Adipose tissue (tissue), 3 donors: ENCODE measurements around the gene ARHGEF39. TPM values are rescaled to one million over a fixed set of nuclear protein-coding genes. Genes with fewer than 3 reads are reported as not detected.

Source experiments
- H3K27ac ChIP-seq: one replicate; pipeline ENCODE4 v1.5.1; 2013; ENCODE audit warnings: low read depth, low read length
- WGBS, 3 donors: extraction: QIAGEN DNeasy Blood & Tissue Kit; methylation state at CpG; one replicate each; pipeline ENCODE4 v1.1.7; 2013; 5-methylcytosine and 5-hydroxymethylcytosine counted together
- polyA plus RNA-seq, 3 donors: library from polyadenylated mRNA; stranded (reverse); fragments of 200-250 nt; gene quantifications; one replicate each; pipeline ENCODE4 v1.2.3, GENCODE V29; 2013
- donor health status: healthy with polysubstance abuse.
- donor health status: Bipolar disorder and iron deficiency.
- donor health status: healthy.

ARHGEF39 gene
- polyA plus RNA-seq, 3 donors: 0.22 to 0.82 (median 0.66) TPM

DNA sequence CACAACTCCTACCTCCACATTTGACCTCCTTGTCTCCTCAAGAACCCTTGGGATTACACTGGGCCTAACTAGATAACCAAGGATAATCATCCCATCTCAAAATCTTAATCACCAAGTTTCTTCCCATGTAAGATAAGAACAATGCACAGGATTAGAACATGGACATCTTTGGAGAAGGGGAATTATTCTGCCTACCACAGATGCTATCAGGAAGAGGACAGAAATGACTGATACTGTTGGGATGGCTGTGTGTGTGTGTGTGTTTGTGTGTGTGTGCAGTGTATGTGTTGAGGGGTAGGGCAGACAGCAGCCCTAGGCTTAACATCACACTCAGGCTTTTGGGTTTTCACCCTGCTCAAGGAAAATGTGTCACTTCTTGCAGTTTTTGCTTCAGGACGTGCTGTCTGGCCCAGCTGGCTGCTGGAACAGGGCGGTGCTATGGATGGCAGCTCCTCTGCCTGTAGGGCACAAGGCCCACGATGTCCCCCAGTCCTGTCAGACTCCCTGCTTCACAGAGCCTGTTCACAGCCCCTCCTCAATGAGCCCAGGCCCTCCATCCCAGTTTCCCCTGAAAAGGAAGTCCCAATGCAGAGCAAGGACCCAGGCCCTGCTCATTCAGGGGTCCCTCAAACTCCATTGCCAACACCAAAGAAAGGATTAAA, 16.5 kb upstream of the ARHGEF39 start:
- no peak overlapping the region for H3K27ac ChIP-seq
- WGBS, 3 donors: 68 to 82% (median 81%) methylated on average over 3 of the region's 3 CpGs

GRCh38 chr9:35680331-35681105, 15.5 kb upstream of the ARHGEF39 start:
- no peak overlapping the region for H3K27ac ChIP-seq
- 55 to 66% (median 62%) methylated on average over 15 of the region's 15 CpGs for WGBS, 3 donors

DNA sequence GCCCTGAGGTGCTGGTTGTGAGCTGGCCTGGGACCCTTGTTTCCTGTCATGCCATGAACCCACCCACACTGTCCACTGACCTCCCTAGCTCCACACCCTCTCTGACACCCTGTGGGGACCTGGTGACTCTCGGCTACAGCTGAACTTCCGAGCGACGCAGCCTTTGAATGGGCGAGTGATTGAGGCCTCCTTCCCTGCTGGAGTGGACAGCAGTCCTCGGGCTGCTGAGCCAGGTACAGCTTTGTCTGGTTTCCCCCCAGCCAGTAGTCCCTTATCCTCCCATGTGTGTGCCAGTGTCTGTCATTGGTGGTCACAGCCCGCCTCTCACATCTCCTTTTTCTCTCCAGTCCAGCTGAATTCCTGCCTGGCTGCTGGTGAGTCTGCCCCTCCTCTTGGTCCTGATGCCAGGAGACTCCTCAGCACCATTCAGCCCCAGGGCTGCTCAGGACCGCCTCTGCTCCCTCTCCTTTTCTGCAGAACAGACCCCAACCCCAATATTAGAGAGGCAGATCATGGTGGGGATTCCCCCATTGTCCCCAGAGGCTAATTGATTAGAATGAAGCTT, 14.9 kb upstream of the ARHGEF39 start:
- H3K27ac ChIP-seq: no peak overlapping the region
- WGBS, 3 donors: 90 to 96% (median 92%) methylated on average over 8 of the region's 8 CpGs

DNA sequence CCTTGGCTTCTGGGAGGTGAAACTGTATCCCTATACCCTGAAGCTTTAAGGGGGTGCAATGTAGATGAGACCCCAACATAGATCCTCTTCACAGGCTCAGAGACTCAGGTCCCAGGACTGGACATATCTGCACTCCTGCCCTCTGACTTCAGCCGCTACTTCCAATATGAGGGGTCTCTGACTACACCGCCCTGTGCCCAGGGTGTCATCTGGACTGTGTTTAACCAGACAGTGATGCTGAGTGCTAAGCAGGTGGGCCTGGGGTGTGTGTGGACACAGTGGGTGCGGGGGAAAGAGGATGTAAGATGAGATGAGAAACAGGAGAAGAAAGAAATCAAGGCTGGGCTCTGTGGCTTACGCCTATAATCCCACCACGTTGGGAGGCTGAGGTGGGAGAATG, 14.1 kb upstream of the ARHGEF39 start:
- WGBS, 3 donors: 91 to 93% (median 93%) methylated on average over 5 of the region's 5 CpGs
- no peak overlapping the region for H3K27ac ChIP-seq

GRCh38 chr9:35675732-35676392, 10.9 kb upstream of the ARHGEF39 start:
- H3K27ac ChIP-seq: no peak overlapping the region
- whole genome bisulfite sequencing, 3 donors: 6 to 7% (median 7%) methylated on average over 51 of the region's 51 CpGs

- 44 to 69% (median 45%) methylated on average over 13 of the region's 13 CpGs for WGBS, 3 donors
Observed at GRCh38 chr9:35675204-35675603, 10.2 kb upstream of the ARHGEF39 start.

GRCh38 chr9:35674025-35674361, 9.0 kb upstream of the ARHGEF39 start:
- no peak overlapping the region for H3K27ac ChIP-seq
- 64 to 78% (median 77%) methylated on average over 3 of the region's 3 CpGs for WGBS, 3 donors

More at GRCh38 chr9:35675204-35675603, 10.2 kb upstream of the ARHGEF39 start:
- no peak overlapping the region for H3K27ac ChIP-seq

GRCh38 chr9:35673132-35674024, 8.4 kb upstream of the ARHGEF39 start, which contains the start of gene CA9:
Gene CA9 (plus strand): TSS chr9:35673928. CDS start chr9:35673960, 32 bp downstream.
- 18 to 70% (median 60%) methylated on average over 10 of the region's 10 CpGs for whole genome bisulfite sequencing, 3 donors
- no peak within 1 kb of the TSS for H3K27ac ChIP-seq

DNA sequence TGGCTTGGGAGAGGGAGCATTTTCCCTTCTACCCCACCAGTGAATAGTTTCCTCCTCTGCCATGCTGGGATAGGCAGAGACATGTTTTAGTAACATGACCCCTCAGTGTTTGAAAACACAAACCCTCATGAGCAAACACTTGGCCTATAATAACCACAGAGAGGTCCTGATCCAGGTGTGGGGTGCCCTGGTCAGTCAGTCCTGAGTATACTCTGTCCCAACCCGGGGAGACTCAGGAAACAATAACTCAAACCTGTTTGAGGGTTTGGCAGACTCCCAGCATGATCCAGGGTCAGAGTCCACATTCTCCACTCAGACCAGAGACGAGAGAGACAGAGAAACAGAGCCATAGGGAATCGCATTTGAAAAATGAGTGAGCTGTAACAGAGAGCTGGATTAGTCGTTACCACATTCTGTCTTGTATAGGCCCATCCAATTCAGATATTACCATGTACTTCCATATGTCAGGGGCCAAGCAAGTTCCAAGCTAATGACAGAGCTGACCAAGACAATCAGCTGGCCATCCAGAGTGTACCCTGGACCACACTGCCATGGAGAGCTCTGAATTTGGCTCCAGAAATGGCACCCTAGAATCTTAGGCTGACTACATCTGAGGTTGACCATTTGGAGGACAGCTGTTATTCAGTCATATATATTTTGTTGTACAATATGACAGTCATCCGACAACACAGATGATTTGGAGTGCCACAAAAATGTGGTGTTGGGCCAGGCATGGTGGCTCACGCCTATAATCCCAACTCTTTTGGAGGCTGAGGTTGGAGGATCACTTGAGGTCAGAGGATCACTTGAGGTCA, 4.5 kb upstream of the ARHGEF39 start:
- 46 to 69% (median 65%) methylated on average over 6 of the region's 6 CpGs for WGBS, 3 donors
- H3K27ac ChIP-seq: no peak overlapping the region

DNA sequence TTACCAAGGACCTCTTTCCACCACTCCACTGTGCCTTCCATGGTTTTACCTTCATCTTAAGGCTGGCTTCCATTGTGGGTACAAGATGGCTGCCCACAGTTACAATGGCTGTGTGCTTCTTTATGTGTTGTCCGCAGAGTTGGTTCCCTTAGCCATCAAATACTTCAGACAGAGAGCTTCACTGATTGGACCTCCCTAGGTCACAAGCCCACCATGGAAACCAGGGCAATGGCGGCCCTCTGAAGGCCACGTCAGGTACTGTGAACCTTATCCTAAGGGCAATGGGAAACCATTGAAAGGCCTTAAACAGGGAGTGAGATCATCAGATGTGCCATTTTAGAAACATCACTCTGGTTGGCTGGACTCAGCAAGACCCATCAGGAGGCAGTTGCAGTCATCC, 2.9 kb upstream of the ARHGEF39 start:
- H3K27ac ChIP-seq: no peak overlapping the region
- 95 to 97% (median 97%) methylated on average over 3 of the region's 3 CpGs for WGBS, 3 donors

DNA sequence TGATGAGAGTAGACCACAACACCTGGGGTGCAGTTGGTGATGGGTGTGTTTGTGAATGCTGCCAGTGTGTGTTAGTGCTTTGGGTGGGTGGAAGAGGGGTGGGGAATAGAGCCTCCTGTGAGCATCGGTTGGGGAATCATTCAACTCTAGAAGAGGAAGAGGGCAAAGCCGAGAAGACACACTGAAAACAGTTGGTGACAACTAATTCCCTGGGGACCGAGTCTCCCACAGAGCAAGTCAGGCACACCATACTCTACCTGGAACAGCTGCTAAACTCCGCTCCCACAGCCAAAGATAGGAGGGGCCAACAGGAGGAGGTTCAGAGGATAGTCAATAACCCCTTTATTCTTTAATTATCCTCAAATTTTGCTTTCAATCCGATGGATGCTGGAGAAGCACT, 1.6 kb upstream of the ARHGEF39 start:
- 87 to 92% (median 89%) methylated on average over 5 of the region's 5 CpGs for whole genome bisulfite sequencing, 3 donors
- H3K27ac ChIP-seq: no peak overlapping the region

DNA sequence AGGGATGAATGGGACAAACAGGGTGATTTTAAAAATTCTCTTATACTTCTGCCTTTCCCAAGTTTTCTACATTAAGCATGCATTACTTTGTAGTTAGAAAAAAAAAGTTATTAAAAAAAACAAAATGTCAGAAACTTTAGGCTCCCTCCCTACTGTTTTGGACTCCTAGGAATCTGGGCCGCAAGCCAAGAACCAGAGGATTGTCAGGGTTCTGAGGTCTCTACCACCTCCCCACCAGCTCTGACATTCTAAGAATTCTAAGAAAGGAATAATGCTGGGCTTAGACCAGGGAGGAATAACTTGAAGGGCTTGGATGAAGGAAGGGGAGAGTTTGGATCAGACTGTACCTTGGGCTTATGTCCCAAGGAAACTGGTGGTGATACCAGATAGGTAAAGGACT, 1.1 kb upstream of the ARHGEF39 start:
- WGBS, 3 donors: 55 to 88% (median 72%) methylated on average over 1 of the region's 1 CpG
- H3K27ac ChIP-seq: no peak overlapping the region

GRCh38 chr9:35665471-35665818, 450 bp upstream of the ARHGEF39 start:
- H3K27ac ChIP-seq: no peak overlapping the region

GRCh38 chr9:35662437-35662836, 2.6 kb downstream of the ARHGEF39 start:
- WGBS, 3 donors: 82 to 89% (median 86%) methylated on average over 7 of the region's 7 CpGs
- no peak overlapping the region for H3K27ac ChIP-seq

More at GRCh38 chr9:35665471-35665818, 450 bp upstream of the ARHGEF39 start:
- WGBS, 3 donors: 19 to 33% (median 27%) methylated on average over 5 of the region's 5 CpGs

- 67 to 69% (median 68%) methylated on average over 3 of the region's 3 CpGs for WGBS, 3 donors
Observed at GRCh38 chr9:35661756-35662350, 3.1 kb downstream of the ARHGEF39 start.

DNA sequence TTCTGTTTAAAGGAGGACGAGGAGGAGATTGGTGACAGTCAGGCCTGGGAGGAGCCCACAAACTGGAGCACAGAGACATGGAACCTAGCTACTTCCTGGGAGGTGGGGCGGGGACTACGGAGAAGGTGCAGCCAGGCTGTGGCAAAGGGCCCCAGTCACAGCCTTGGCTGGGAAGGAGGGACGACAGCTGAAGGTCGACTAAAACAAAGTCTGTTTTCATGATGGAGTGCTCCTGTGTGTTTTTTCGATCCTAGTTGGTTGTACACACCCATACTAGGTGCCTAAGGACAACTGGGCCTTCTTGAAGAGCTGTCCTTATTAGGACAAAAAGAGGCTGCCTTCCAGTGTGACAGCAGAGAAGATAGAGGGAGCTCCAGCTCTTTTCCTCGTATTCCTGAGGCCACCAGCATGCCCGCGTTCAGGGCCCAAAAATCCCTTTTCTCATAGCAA, 4.0 kb downstream of the ARHGEF39 start:
- no peak overlapping the region for H3K27ac ChIP-seq
- 17 to 64% (median 53%) methylated on average over 9 of the region's 9 CpGs for WGBS, 3 donors

More at GRCh38 chr9:35661756-35662350, 3.1 kb downstream of the ARHGEF39 start:
- no peak overlapping the region for H3K27ac ChIP-seq

- H3K27ac ChIP-seq: no peak overlapping the region
- 52 to 69% (median 60%) methylated on average over 3 of the region's 3 CpGs for WGBS, 3 donors
Observed at GRCh38 chr9:35659340-35659739, 5.7 kb downstream of the ARHGEF39 start.
